Kidney tubule cell (primary cell): ENCODE measurements around the gene NR3C1.

Source experiments
- DNase-seq: peaks from one replicate; pipeline ENCODE4 v3.0.0-alpha.2; 2018; ENCODE audit warnings: low spot score

Gene NR3C1

GRCh38 chr5:143258559-143259253, 144.8 kb downstream of the NR3C1 start:
- DNase-seq = peak; percentile 56

DNA sequence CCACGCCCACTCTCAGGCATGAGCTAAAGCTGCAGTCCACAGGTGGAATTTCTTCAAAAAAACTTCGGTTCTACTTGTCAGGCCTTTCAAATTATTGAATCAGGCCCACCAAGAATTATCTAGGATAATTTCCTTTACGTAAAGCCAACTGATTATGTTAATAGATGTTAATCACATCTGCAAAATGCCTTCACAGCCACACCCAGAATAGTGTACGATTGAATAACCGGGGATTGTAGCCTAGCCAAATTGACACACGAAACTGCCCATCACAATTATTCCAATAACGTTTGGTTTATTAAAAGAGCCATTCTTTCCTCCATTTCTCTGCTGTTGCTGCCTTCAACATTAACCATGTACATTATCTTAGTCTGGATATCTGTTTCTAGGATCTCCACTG, 148.7 kb downstream of the NR3C1 start:
- no peak for DNase-seq

DNA sequence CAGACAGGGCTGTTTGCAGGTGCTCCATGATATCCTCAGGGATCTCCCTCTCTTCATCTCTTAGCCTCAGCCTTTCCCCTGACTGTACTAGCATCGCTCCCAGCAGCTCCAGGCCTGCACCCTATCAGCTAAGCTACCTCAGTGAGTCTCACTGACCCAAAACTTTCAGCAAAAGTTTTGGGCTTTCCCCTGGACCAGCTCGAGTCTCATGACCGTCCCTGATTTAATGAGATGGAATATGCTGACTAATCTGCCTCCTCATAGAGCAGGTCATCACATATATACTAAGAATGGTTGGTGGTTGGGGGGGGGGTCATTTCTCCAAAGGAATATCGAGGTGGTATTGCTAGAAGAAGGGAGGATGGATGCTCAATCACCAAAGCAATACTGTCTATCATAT, 151.5 kb downstream of the NR3C1 start:
- no peak for DNase-seq

DNA sequence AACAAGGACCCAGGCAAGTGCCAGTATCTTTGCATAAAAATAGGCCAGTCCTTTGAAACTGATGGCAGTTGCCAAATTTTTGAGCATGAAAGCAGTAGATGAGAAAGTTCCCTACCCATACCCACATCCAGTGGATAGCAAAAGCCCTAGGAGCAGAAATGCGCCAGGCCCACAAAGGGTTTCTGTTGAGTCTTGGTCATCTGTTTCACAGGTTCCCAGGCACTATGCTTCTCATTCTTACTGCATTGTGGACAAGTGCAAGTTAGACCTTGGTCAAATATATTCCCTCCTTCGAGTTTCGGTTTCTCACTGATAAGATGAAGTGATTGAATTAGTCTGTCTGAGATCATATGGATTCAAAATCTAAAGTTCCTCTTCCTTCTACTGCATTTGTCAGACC, 152.3 kb downstream of the NR3C1 start:
- no peak for DNase-seq

GRCh38 chr5:143249851-143250250, 153.6 kb downstream of the NR3C1 start:
- DNase-seq = peak; percentile 81

DNA sequence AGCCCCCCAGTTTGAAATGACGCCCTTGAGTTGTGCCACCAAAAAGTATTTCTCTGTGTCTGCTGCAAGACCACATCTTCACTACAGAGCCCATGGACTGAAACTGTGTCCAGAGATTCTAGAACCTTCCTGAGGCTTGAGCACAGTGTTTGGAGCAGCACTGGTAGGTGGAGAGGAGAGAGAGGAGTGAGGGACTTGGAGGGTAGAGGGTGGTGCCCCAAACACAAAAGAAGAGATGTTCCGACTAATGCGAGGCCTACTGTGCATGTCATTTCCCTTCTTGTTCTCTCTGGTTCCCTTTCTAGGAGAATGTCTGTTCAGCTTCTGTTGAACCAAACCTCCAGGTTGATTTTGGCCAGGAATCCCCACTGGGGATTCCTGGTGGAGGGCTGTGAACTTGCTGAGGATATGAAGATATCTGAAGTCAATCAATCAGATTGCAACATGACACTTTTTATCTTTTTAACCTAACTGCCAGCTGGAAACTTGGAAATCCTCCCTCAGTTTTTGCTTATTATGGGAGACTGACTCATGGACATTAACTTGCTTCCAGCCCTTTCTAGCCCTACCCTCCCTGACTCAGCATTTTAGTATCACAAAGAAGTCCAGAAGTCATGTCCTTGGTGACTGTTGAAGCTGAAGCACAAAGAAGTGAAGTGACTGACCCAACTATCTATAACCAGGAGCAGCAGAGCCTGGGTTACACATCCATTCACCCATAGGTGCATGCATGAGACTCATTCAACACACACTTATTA, 154.5 kb downstream of the NR3C1 start:
- peak; percentile 84 for DNase-seq

GRCh38 chr5:143248391-143248790, 155.1 kb downstream of the NR3C1 start:
- no peak for DNase-seq

DNA sequence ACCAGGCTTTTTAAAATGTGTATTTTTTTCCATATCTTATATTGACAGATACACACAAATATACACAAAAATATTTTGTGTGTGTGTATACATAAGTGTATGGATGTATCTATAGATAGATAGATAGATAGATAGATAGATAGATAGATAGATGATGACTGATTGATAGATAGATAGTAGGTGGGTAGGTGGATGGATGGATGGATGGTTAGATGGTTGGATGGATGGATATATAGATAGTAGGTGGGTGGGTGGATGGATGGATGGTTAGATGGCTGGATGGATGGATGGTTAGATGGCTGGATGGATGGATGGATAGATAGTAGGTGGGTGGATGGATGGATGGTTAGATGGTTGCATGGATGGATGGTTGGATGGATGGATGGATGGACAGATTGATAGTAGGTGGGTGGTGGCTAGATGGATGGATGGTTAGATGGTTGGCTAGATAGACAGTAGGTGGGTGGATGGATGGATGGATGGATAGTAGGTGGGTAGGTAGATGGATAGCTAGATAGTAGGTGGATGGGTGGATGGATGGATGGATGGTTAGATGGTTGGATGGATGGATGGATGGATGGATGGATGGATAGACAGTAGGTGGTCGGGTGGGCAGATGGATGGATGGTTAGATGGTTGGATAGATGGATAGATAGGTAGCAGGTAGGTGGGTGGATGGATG, 156.2 kb downstream of the NR3C1 start:
- no peak for DNase-seq

DNA sequence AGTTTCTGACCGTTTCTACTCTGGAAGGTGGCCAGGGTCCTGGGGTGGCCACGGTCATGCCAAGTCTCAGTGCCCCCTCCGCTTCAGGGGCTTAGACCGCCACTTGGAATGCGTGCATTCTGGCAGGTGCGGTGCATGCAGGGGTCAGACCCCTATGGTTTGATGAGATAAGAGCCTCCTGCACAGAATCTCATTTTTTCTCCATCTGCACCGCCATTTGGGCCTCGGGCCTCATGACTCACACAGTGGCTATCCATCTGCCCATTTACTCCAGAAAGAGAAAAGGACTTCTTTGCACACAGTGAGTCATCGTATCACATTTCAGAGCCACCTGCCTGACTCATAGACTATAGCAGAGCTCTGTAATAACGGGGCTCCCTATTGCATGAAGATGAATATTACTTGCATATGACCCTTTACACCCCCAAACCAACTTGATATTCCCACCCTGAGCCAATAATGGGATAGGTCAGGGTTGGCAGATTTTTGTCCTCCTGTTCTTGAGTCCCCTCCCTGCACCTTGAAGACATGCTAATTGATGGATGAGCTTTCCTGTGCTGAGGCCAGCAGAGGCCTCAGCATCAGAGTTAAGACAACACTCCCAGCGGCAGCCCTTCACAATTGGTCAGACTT, 157.4 kb downstream of the NR3C1 start:
- DNase-seq = peak; percentile 93

DNA sequence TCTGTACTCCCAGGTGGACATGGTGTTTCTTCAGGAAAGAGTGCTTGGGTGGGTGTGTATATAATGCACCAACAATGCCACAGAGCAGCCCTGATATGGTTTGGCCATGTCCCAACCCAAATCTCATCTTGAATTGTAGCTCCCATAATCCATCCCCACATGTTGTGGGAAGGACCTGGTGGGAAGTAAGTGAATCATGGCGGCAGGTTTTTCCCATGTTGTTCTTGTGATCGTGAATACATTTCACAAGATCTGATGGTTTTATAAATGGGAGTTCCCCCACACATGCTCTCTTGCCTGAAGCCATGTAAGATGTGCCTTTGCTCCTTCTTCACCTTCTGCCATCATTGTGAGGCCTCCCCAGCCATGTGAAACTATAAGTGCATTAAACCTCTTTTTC, 158.5 kb downstream of the NR3C1 start:
- DNase-seq = no peak

DNA sequence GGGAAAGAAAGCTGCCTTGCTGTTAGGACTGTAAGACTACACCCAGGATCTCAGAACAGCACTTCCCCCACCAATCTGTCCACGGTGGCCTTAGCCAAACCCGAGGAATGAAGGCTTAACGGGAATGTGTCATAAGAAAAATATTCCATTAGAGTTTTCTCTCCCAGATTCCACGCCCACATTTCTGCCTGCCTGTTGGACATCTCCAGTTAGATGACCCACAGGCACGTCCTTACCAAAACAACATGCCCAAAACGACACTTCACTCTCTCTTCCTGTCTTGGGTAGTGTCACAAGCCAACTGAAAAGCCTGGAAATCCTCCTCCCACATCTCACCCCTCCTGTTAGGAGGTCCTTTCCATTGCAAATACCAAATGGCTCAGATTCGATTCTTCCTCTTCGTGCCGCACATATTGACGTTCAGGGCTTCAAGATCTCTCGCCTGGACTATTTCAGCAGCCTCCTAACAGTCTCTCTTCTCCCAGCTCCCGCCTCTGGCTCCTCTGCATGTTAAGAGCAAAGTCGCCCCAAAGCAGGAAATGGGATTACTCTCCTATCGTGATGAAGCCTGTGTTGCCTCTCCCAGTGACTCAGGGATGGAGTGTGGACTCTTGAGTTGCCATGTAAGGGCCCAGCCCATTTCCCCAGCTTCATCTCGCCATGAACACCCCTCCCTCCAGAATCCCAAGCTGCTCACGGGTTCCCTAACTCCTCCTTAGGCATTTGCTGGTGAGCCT, 159.3 kb downstream of the NR3C1 start:
- DNase-seq = peak; percentile 98

GRCh38 chr5:143243103-143243502, 160.4 kb downstream of the NR3C1 start:
- DNase-seq = no peak

- peak; percentile 57 for DNase-seq
These were observed 161.6 kb downstream of the NR3C1 start for GRCh38 chr5:143241892-143242291.

- DNase-seq = no peak
These were observed 163.5 kb downstream of the NR3C1 start for GRCh38 chr5:143239882-143240518.

GRCh38 chr5:143238620-143239019, 164.9 kb downstream of the NR3C1 start:
- DNase-seq = no peak

GRCh38 chr5:143237664-143238063, 165.8 kb downstream of the NR3C1 start:
- DNase-seq = no peak

DNA sequence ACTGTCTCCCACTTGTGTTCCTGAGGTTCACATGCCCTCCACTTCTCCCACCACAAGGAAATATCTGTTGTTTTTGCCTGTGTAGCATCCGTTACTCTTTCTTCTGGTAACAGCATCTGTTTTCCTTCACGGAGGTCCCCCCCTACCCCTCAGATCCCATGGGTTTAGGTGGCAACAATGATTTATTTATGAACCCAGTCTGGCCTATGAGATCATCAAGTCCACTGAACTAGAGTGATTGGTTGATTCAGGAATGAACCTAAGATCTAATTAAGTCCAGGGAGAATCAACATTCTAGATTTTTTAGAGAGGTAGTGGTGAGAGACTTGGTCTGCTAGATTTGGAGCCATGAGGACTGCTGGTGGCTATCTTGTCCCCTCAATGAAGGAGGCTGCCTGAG, 166.8 kb downstream of the NR3C1 start:
- no peak for DNase-seq

DNA sequence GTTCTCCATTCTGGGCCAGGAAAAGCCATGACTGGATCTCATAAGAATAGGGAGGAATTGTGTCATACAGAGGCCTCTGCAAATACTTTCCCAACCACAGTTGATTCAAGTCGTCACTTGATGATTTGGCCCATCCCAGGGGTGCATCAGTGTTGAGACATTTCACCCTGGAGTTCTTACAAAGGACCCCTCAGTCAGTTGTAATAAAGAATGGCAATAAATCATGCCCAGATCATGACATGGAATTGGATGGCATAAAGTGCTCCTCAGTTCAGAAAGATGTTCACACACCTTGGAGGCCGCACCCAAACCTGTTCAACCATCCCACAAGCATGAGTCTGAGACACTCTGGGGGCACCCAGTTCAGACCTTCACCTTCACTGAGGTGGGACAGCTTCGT, 168.1 kb downstream of the NR3C1 start:
- peak; percentile 39 for DNase-seq

- peak; percentile 79 for DNase-seq
These were observed 169.2 kb downstream of the NR3C1 start for GRCh38 chr5:143234162-143234842.

- DNase-seq = peak; percentile 80
These were observed 170.5 kb downstream of the NR3C1 start for GRCh38 chr5:143233031-143233430.
